ENCODE results near the gene FBXL20. TPM values are rescaled to one million over a fixed set of nuclear protein-coding genes. Genes with fewer than 3 reads are reported as not detected.

The FBXL20 gene
- total and polyA plus RNA-seq, 9 of the 15 experiments (the other 6 are each of a cell fraction or from before 2014, with no cell fraction given), result 1.8 to 15.1 (median 5.6) TPM

- no peak for TF ChIP-seq ZNF740 (CRISPR knock-in tag; IDR thresholded peaks at IDR 0.05)
- no peak for TF ChIP-seq ZNF740 (tag; IDR thresholded peaks at IDR 0.05)
- TF ChIP-seq RBM17 (IDR thresholded peaks at IDR 0.05; ENCODE audit: borderline replicate concordance, low read depth, low read length), result no peak
- no peak for TF ChIP-seq AFF1 (IDR thresholded peaks at IDR 0.05; ENCODE audit: low read depth in 1 of 2, partially characterized antibody in 2 of 2)
- TF ChIP-seq SUPT5H (IDR thresholded peaks at IDR 0.05), result no peak
- TF ChIP-seq IFI16 (CRISPR knock-in tag; IDR thresholded peaks at IDR 0.05), result no peak
- no peak for TF ChIP-seq BCLAF1 (IDR thresholded peaks at IDR 0.05; ENCODE audit: borderline replicate concordance in 1 of 2, control insufficient read depth in 1 of 2, low read depth in 2 of 2, low read length in 1 of 2)
Measured at GRCh38 chr17:39318636-39319035, 82.8 kb downstream of the FBXL20 start (continued).
